Stimulated activated CD8-positive, alpha-beta memory T cell treated with anti-CD3 and anti-CD28 coated beads, Interleukin-15, amount 100 ng/mL, for 24 hours (primary cell): ENCODE results near the gene PEX1.
"Not testable (repeated sequence)": the region's sequence is repeated elsewhere in the genome, so short reads cannot be mapped to it uniquely, and the experiment has no call there.

Source experiments
- DNase-seq: peaks from one replicate; pipeline ENCODE4 v3.0.0-alpha.2; 2020; ENCODE audit warnings: low read depth

The PEX1 gene

GRCh38 chr7:92460510-92460909 lies 67.8 kb downstream of the PEX1 start:
- DNase-seq, result no peak

- DNase-seq, result no peak
These were observed 68.2 kb downstream of the PEX1 start for GRCh38 chr7:92460109-92460508.

DNA sequence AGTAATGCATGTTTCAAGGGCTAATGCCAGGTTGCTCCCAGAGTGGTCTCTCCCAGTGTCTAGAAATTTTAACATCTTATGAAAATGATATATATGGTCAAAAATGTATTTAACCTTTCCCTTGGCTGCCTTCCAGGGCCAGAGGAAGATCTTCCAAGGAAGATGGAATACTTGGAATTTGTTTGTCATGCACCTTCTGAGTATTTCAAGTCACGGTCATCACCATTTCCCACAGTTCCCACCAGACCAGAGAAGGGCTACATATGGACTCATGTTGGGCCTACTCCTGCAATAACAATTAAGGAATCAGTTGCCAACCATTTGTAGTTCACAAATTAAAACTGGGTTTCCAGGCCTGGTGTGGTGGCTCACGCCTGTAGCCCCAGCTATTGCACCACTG lies 72.1 kb downstream of the PEX1 start:
- no peak for DNase-seq

GRCh38 chr7:92451645-92452044 lies 76.7 kb downstream of the PEX1 start:
- no peak for DNase-seq

DNA sequence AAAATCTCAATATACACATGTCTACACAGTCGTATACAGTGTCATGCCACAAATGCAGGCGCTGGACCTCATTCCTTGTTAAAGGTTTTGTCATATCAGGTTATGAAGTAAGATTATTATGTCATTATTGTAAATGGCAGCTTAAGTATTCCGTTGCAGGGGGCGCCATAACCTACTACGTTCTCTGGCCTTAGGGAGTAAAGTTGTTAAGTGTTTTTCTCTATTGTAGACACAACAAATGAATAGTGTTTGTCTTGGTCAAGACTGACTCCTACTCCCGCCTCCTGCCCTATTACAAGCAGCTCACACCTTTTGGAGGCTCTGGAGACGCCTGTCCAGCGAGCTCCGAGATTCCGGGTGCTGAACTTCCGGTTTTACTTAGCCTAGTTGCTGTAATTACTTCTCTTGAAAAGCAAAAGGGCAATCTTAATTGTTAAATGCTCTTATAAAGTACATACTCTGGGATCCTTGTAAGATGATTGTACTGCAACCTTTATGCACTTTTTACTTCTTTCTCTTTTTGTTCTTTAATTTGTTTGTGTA lies 80.0 kb downstream of the PEX1 start:
- DNase-seq, result peak; percentile 2

- peak; percentile 49 for DNase-seq
These were observed 80.7 kb downstream of the PEX1 start, which contains the start of gene GATAD1 for GRCh38 chr7:92447345-92448204. TSS of gene GATAD1 (plus strand) at chr7:92447482. CDS start at chr7:92447730, 248 bp downstream.

GRCh38 chr7:92446869-92447344 lies 81.4 kb downstream of the PEX1 start:
- no peak for DNase-seq

- DNase-seq, result not testable (repeated sequence)
These were observed 85.6 kb downstream of the PEX1 start for GRCh38 chr7:92442720-92443119.

DNA sequence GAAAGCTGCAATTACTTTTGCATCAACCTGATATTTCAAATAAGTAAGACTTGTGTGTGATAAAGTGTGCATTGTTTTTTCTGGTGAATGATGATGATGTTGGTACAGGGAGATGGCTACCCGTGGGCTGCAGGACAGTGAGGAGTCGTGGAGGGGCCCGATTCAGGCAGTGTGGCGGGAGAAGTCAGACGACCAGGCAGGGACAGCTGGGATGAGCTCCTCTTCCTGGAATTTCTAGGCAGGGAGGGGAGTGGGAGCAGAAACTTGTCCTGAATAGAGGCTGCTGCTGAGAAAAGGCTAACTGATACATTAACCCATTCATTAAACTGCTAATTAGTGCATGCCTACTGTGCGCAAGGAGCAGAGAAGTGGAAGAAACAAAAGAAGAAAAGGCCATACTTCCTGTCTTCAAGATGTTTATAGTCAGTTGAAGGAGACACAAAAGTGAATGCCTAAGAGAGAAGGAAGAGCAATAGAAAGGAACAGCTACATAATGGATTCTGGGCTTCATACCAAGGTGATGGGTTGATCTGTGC lies 90.3 kb downstream of the PEX1 start:
- DNase-seq, result no peak
